ENCODE results near the gene EVL.

DNA sequence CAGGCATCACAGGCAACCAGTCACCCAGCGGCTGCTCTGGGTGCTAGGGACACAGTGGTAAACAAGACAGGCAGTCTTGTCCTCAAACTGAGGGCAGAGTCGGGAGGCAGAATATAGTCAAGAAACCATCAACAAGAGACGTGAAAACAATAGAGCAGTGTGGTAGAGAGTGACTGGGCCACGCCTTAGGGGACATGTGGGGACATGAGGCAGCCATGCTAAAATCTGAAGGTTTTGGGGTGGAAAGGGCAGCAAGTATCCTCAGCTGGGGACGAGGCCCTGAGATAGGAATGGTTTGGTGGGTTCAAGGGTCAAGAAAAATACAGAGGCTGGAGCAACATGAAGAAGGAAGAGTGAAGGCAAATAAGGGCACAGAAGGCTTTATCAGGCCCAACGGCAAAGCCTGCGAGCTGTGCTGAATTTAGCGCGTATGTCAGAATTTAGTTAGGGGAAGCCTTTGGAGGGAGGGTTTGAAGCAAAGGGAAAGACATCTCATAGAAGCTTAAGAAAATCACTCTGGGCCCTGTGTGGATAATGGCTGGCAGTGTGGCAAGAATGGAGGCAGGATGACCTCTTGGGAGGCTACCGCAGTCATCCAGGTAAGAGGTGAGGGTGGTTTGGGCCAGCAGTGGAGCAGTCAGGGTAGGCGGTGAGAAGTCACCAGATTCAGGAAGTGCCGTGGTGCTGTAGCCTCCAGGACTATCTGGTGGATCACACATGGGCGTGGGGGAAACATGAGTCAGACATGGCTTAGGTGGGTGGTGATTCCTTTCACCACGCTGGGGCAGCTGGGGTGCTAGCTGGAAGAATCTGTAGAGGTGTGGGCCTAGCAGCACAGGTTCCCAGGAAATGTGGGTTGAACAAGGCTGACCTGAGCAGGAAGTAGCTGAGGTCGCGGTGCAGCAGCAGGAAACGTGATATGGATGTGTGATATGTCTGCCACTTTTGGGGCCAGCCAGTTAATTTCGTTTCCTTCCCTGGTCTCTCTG is 3.0 kb downstream of the EVL start:
- TF ChIP-seq POLR2A (IDR thresholded peaks at IDR 0.05; ENCODE audit: extremely low read depth, insufficient read length) (no peak), CTCF (IDR thresholded peaks at IDR 0.05; ENCODE audit: low read depth, low read length) (no peak), MAX (IDR thresholded peaks at IDR 0.05; ENCODE audit: low read depth, low read length) (peak; percentile 59)
